WTC11 (cell line): ENCODE measurements around the gene ANO2. TPM values are rescaled to one million over a fixed set of nuclear protein-coding genes. Genes with fewer than 3 reads are reported as not detected.
"Not testable (repeated sequence)": the region's sequence is repeated elsewhere in the genome, so short reads cannot be mapped to it uniquely, and the experiment has no call there.

ENCODE experiments used
- ATAC-seq: fragments of 200-7000 bp; cut with Tn5 transposase; 2 replicates; pipeline ENCODE4 v1.10.0; 2021; ENCODE audit warnings: mild to moderate bottlenecking, moderate library complexity
- CTCF ChIA-PET: fragments of 300-600 bp; sonication (Branson Sonifier 250); formaldehyde crosslinking; loops from one replicate; lab custom pipeline; 2021; ENCODE audit warnings: antibody characterized with exemption; lab: Charles Lee
- POLR2A ChIA-PET: fragments of 350-600 bp; sonication (Branson Sonifier 250); formaldehyde crosslinking; loops from one replicate; lab custom pipeline; 2021; ENCODE audit warnings: antibody characterized with exemption; lab: Charles Lee
- DNase-seq: peaks from one replicate; pipeline ENCODE4 v3.0.0; 2021; ENCODE audit warnings: low spot score
- H3K27ac Mint-ChIP-seq: 2 replicates; pipeline ENCODE4 v1.8.0; 2021; ENCODE audit warnings: mixed read lengths
- H3K27me3 Mint-ChIP-seq: 2 replicates; pipeline ENCODE4 v1.8.0; 2021; ENCODE audit warnings: low read depth, mild to moderate bottlenecking, moderate library complexity, mixed read lengths
- H3K36me3 Mint-ChIP-seq: 2 replicates; pipeline ENCODE4 v1.8.0; 2021; ENCODE audit warnings: mixed read lengths
- H3K4me1 Mint-ChIP-seq: 2 replicates; pipeline ENCODE4 v1.8.0; 2022; ENCODE audit warnings: mixed read lengths
- H3K4me3 Mint-ChIP-seq: 2 replicates; pipeline ENCODE4 v1.8.0; 2021; ENCODE audit warnings: mild to moderate bottlenecking, moderate library complexity, mixed read lengths
- H3K9me3 Mint-ChIP-seq: 2 replicates; pipeline ENCODE4 v1.8.0; 2021; ENCODE audit warnings: mixed read lengths
- E2F1 ChIP-seq: sonication (generic); formaldehyde crosslinking; IDR thresholded peaks from 2 replicates; pipeline ENCODE4 v1.8.0; 2022; ENCODE audit warnings: mild to moderate bottlenecking, missing genetic modification reagents
- E2F5 ChIP-seq: sonication (generic); formaldehyde crosslinking; IDR thresholded peaks from 2 replicates; pipeline ENCODE4 v1.8.1; 2022; ENCODE audit warnings: mild to moderate bottlenecking, moderate library complexity, missing genetic modification reagents
- GABPB1 ChIP-seq: sonication (generic); formaldehyde crosslinking; IDR thresholded peaks from 2 replicates; pipeline ENCODE4 v1.8.1; 2023; ENCODE audit warnings: mild to moderate bottlenecking, missing genetic modification reagents
- NFATC4 ChIP-seq: fragments of 250-450 bp; sonication (Bioruptor Pico); IDR thresholded peaks from 2 replicates; pipeline ENCODE4 v1.9.0; 2021; ENCODE audit warnings: mild to moderate bottlenecking
- PREB ChIP-seq: sonication (generic); formaldehyde crosslinking; IDR thresholded peaks from 2 replicates; pipeline ENCODE4 v1.8.1; 2022; ENCODE audit warnings: mild to moderate bottlenecking, missing genetic modification reagents, moderate library complexity, borderline replicate concordance
- ZNF121 ChIP-seq: sonication (generic); formaldehyde crosslinking; IDR thresholded peaks from 2 replicates; pipeline ENCODE4 v1.8.0; 2023; ENCODE audit warnings: missing genetic modification reagents
- ZNF138 ChIP-seq: sonication (generic); formaldehyde crosslinking; conservative IDR thresholded peaks from 2 replicates; pipeline ENCODE4 v1.8.1; 2022; ENCODE audit warnings: mild to moderate bottlenecking, moderate library complexity, missing genetic modification reagents
- ZNF423 ChIP-seq: fragments of 250-450 bp; sonication (Bioruptor Pico); IDR thresholded peaks from 2 replicates; pipeline ENCODE4 v2.1.2; 2022; ENCODE audit warnings: mild to moderate bottlenecking, moderate library complexity
- ZNF671 ChIP-seq: fragments of 250-450 bp; sonication (Bioruptor Pico); IDR thresholded peaks from 2 replicates; pipeline ENCODE4 v1.8.0; 2021; ENCODE audit warnings: mild to moderate bottlenecking
- total RNA-seq: library from RNA; stranded (reverse); gene quantifications from 3 replicates; pipeline ENCODE4 v1.2.3, GENCODE V29; 2021
- TF ChIP-seq, protein P1 (sequence below): fragments of 250-450 bp; sonication (Bioruptor Pico); conservative IDR thresholded peaks from 2 replicates; pipeline ENCODE4 v1.9.0; 2021; ENCODE audit warnings: mild to moderate bottlenecking
- TF ChIP-seq, protein P2 (sequence below): sonication (generic); formaldehyde crosslinking; IDR thresholded peaks from 2 replicates; pipeline ENCODE4 v1.8.1; 2023; ENCODE audit warnings: mild to moderate bottlenecking, missing genetic modification reagents, borderline replicate concordance
- TF ChIP-seq, protein P3 (sequence below): fragments of 200-600 bp; IDR thresholded peaks from 2 replicates; pipeline ENCODE4 v1.8.0; 2022; ENCODE audit warnings: antibody characterized with exemption

The ANO2 gene
- total RNA-seq, 1 experiment from 2014 or later, result 2.8 TPM

DNA sequence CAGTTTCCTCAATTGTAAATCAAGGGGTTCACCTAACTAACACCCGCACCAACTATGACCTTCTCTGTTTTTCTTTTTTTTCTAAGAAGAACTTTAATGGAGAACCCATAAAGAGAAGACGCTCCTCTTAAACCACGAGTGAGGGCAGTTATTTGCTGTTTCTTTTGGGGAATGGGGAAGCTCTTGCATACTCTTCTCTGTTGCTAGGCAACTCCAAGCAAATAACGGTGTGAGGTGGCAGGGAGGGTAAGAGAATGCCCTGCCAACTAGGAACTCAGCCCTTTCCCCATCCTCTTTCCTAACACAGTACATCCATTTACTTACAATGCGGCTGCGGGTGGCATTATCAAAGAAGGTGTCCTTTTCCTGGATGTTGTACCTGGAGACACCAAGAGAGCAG lies 114.9 kb downstream of the ANO2 start (continued):
- TF ChIP-seq PREB (no peak), ZNF138 (CRISPR knock-in tag) (no peak), NFATC4 (no peak), GABPB1 (CRISPR knock-in tag) (no peak), E2F5 (CRISPR knock-in tag) (no peak), ZNF121 (CRISPR knock-in tag) (no peak)
- TF ChIP-seq, protein P1, sequence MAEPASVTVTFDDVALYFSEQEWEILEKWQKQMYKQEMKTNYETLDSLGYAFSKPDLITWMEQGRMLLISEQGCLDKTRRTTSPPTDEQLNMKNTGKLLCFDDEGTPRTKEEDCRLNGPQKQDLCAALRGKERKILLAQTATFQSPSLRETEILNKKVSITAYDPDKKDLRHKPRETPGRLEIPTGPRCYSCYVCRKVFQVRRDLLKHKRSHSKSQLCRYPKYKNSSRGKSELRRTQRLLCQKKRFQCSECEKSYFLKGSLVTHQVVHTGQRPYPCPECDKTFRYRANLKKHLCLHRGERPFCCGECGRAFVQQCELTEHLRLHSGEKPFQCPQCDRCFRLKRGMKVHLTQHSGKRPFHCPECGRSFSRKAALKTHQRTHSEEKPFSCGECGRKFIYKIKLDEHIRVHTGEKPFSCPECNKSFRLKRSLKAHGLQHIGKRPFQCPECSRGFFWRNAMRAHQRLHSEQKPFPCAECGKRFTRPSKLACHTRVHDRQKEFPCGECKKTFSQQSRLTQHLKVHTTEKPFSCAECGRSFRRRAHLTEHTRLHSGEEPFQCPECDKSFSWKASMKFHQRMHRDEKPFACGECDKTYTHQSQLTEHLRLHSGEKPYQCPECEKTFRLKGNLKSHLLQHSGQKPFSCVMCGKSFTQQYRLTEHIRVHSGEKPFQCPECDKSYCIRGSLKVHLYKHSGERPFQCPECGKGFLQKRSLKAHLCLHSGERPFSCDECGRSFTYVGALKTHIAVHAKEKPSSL, result no peak
- TF ChIP-seq, protein P2, sequence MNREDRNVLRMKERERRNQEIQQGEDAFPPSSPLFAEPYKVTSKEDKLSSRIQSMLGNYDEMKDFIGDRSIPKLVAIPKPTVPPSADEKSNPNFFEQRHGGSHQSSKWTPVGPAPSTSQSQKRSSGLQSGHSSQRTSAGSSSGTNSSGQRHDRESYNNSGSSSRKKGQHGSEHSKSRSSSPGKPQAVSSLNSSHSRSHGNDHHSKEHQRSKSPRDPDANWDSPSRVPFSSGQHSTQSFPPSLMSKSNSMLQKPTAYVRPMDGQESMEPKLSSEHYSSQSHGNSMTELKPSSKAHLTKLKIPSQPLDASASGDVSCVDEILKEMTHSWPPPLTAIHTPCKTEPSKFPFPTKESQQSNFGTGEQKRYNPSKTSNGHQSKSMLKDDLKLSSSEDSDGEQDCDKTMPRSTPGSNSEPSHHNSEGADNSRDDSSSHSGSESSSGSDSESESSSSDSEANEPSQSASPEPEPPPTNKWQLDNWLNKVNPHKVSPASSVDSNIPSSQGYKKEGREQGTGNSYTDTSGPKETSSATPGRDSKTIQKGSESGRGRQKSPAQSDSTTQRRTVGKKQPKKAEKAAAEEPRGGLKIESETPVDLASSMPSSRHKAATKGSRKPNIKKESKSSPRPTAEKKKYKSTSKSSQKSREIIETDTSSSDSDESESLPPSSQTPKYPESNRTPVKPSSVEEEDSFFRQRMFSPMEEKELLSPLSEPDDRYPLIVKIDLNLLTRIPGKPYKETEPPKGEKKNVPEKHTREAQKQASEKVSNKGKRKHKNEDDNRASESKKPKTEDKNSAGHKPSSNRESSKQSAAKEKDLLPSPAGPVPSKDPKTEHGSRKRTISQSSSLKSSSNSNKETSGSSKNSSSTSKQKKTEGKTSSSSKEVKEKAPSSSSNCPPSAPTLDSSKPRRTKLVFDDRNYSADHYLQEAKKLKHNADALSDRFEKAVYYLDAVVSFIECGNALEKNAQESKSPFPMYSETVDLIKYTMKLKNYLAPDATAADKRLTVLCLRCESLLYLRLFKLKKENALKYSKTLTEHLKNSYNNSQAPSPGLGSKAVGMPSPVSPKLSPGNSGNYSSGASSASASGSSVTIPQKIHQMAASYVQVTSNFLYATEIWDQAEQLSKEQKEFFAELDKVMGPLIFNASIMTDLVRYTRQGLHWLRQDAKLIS, result no peak
- TF ChIP-seq, protein P3, sequence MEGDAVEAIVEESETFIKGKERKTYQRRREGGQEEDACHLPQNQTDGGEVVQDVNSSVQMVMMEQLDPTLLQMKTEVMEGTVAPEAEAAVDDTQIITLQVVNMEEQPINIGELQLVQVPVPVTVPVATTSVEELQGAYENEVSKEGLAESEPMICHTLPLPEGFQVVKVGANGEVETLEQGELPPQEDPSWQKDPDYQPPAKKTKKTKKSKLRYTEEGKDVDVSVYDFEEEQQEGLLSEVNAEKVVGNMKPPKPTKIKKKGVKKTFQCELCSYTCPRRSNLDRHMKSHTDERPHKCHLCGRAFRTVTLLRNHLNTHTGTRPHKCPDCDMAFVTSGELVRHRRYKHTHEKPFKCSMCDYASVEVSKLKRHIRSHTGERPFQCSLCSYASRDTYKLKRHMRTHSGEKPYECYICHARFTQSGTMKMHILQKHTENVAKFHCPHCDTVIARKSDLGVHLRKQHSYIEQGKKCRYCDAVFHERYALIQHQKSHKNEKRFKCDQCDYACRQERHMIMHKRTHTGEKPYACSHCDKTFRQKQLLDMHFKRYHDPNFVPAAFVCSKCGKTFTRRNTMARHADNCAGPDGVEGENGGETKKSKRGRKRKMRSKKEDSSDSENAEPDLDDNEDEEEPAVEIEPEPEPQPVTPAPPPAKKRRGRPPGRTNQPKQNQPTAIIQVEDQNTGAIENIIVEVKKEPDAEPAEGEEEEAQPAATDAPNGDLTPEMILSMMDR, result no peak

DNA sequence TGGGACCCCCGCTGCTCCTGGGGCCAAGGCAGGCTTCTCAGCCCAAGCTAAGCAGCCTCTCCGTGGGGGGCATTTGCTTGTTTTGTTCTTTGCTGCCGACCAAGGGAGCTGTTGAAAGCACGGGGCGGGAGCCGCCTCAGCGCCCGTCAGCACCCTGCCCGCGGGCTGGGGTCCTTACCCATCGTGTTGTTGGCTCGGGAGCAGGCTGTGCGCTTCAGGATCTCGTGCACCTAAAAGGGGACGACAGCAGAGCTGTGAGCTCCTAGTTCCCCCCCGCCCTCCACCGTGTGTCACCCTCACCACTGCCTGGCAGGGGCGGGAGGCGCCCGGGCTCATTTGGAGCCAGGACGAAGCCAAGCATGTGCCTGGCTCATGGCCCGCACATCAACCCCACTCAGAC lies 117.5 kb downstream of the ANO2 start:
- no peak overlapping the region for H3K4me3 Mint-ChIP-seq
- H3K36me3 Mint-ChIP-seq, result peaks cover 23% of the 10 kb centered on the region
- H3K27ac Mint-ChIP-seq, result no peak overlapping the region
- peak; percentile 56 for DNase-seq
- peaks cover 26% of the 10 kb centered on the region for H3K9me3 Mint-ChIP-seq
- 0 out of 2 replicates have a peak, but pooled peaks have one; percentile 29 for TF ChIP-seq E2F1 (CRISPR knock-in tag)
- TF ChIP-seq ZNF671 (CRISPR knock-in tag), result no peak
- TF ChIP-seq ZNF423 (CRISPR knock-in tag), result peak; percentile 82
- peaks cover 6% of the 10 kb centered on the region; the same call in 1 of the 2 replicates for H3K27me3 Mint-ChIP-seq
- ATAC-seq, result peak; percentile 46; the same call in 1 of the 2 replicates
- ChIA-PET POLR2A (no interaction called here), CTCF (interaction anchor here (1.2 to 1.6 kb wide), 2 partner anchors 83 to 212 kb away, joined by 3 to 4 read pairs; no protein-coding TSS in a partner anchor)
- peaks cover 26% of the 10 kb centered on the region for H3K4me1 Mint-ChIP-seq

DNA sequence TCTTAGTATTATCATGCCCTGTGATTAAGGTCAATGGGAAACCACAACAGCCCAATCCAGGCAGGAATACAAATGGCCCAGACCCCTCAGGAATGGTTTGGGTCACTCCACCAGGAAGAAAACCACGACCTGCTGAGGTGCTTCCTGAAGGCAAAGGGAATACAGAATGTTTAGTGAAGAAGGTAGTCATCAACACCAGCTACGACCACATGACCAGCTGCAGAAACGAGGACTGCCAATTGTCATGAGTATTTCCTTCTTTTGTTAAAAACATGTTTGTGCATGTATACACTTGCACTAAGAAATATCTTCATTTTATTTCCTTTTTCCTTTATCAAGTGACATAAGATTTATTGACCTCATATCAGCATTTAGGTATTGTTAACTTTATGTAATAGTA lies 119.3 kb downstream of the ANO2 start:
- peaks cover 41% of the 10 kb centered on the region for H3K9me3 Mint-ChIP-seq
- H3K4me1 Mint-ChIP-seq, result peaks cover 26% of the 10 kb centered on the region
- POLR2A ChIA-PET, DNase-seq, CTCF ChIA-PET, H3K4me3 Mint-ChIP-seq, H3K27ac Mint-ChIP-seq, ATAC-seq, H3K27me3 Mint-ChIP-seq: not testable (repeated sequence)
- peaks cover 33% of the 10 kb centered on the region for H3K36me3 Mint-ChIP-seq

- CTCF ChIA-PET, DNase-seq, H3K4me1 Mint-ChIP-seq, ATAC-seq, H3K27me3 Mint-ChIP-seq, POLR2A ChIA-PET, H3K4me3 Mint-ChIP-seq, H3K27ac Mint-ChIP-seq: not testable (repeated sequence)
- Mint-ChIP-seq H3K9me3 (peaks cover 51% of the 10 kb centered on the region), H3K36me3 (peaks cover 37% of the 10 kb centered on the region)
These were observed 126.2 kb downstream of the ANO2 start for GRCh38 chr12:5818877-5819276.
